WTC11 (cell line): ENCODE results near the gene BRSK2. TPM values are rescaled to one million over a fixed set of nuclear protein-coding genes. Genes with fewer than 3 reads are reported as not detected.

Source experiments
- ATAC-seq: fragments of 200-7000 bp; cut with Tn5 transposase; 2 replicates; pipeline ENCODE4 v1.10.0; 2021; ENCODE audit warnings: mild to moderate bottlenecking, moderate library complexity
- CTCF ChIA-PET: fragments of 300-600 bp; sonication (Branson Sonifier 250); formaldehyde crosslinking; loops from one replicate; lab custom pipeline; 2021; ENCODE audit warnings: antibody characterized with exemption; lab: Charles Lee
- POLR2A ChIA-PET: fragments of 350-600 bp; sonication (Branson Sonifier 250); formaldehyde crosslinking; loops from one replicate; lab custom pipeline; 2021; ENCODE audit warnings: antibody characterized with exemption; lab: Charles Lee
- DNase-seq: peaks from one replicate; pipeline ENCODE4 v3.0.0; 2021; ENCODE audit warnings: low spot score
- H3K27ac Mint-ChIP-seq: 2 replicates; pipeline ENCODE4 v1.8.0; 2021; ENCODE audit warnings: mixed read lengths
- H3K27me3 Mint-ChIP-seq: 2 replicates; pipeline ENCODE4 v1.8.0; 2021; ENCODE audit warnings: low read depth, mild to moderate bottlenecking, moderate library complexity, mixed read lengths
- H3K36me3 Mint-ChIP-seq: 2 replicates; pipeline ENCODE4 v1.8.0; 2021; ENCODE audit warnings: mixed read lengths
- H3K4me1 Mint-ChIP-seq: 2 replicates; pipeline ENCODE4 v1.8.0; 2022; ENCODE audit warnings: mixed read lengths
- H3K4me3 Mint-ChIP-seq: 2 replicates; pipeline ENCODE4 v1.8.0; 2021; ENCODE audit warnings: mild to moderate bottlenecking, moderate library complexity, mixed read lengths
- H3K9me3 Mint-ChIP-seq: 2 replicates; pipeline ENCODE4 v1.8.0; 2021; ENCODE audit warnings: mixed read lengths
- EMX1 ChIP-seq: fragments of 250-450 bp; sonication (Bioruptor Pico); IDR thresholded peaks from 2 replicates; pipeline ENCODE4 v1.8.0; 2021; ENCODE audit warnings: mild to moderate bottlenecking
- ETV6 ChIP-seq: sonication (generic); formaldehyde crosslinking; IDR thresholded peaks from 2 replicates; pipeline ENCODE4 v1.8.1; 2022; ENCODE audit warnings: mild to moderate bottlenecking, missing genetic modification reagents
- FOXP1 ChIP-seq: sonication (generic); formaldehyde crosslinking; IDR thresholded peaks from 2 replicates; pipeline ENCODE4 v1.8.0; 2022; ENCODE audit warnings: missing genetic modification reagents, mild to moderate bottlenecking, moderate library complexity, borderline replicate concordance
- GTF2I ChIP-seq: fragments of 250-450 bp; sonication (Bioruptor Pico); conservative IDR thresholded peaks from 2 replicates; pipeline ENCODE4 v1.4.0; 2021; ENCODE audit warnings: mild to moderate bottlenecking
- IRF2 ChIP-seq: sonication (generic); formaldehyde crosslinking; IDR thresholded peaks from 2 replicates; pipeline ENCODE4 v1.8.0; 2022; ENCODE audit warnings: low read depth, missing genetic modification reagents, borderline replicate concordance
- KAT7 ChIP-seq: sonication (generic); formaldehyde crosslinking; IDR thresholded peaks from 2 replicates; pipeline ENCODE4 v1.8.1; 2023; ENCODE audit warnings: missing genetic modification reagents, mild to moderate bottlenecking, borderline replicate concordance
- MXD4 ChIP-seq: fragments of 250-450 bp; sonication (Bioruptor Pico); IDR thresholded peaks from 2 replicates; pipeline ENCODE4 v1.8.0; 2021; ENCODE audit warnings: mild to moderate bottlenecking, moderate library complexity, borderline replicate concordance
- NFATC4 ChIP-seq: fragments of 250-450 bp; sonication (Bioruptor Pico); IDR thresholded peaks from 2 replicates; pipeline ENCODE4 v1.9.0; 2021; ENCODE audit warnings: mild to moderate bottlenecking
- NFYB ChIP-seq: sonication (generic); formaldehyde crosslinking; conservative IDR thresholded peaks from 2 replicates; pipeline ENCODE4 v1.8.0; 2022; ENCODE audit warnings: low read depth, missing genetic modification reagents
- SP1 ChIP-seq: sonication (generic); formaldehyde crosslinking; conservative IDR thresholded peaks from 2 replicates; pipeline ENCODE4 v1.8.1; 2022; ENCODE audit warnings: missing genetic modification reagents
- TCF7 ChIP-seq: sonication (generic); formaldehyde crosslinking; IDR thresholded peaks from 2 replicates; pipeline ENCODE4 v1.8.0; 2022; ENCODE audit warnings: mild to moderate bottlenecking, low read depth, missing genetic modification reagents, moderate library complexity
- USF1 ChIP-seq: sonication (generic); formaldehyde crosslinking; IDR thresholded peaks from 2 replicates; pipeline ENCODE4 v1.8.0; 2022; ENCODE audit warnings: mild to moderate bottlenecking, missing genetic modification reagents
- ZNF121 ChIP-seq: sonication (generic); formaldehyde crosslinking; IDR thresholded peaks from 2 replicates; pipeline ENCODE4 v1.8.0; 2023; ENCODE audit warnings: missing genetic modification reagents
- ZNF138 ChIP-seq: sonication (generic); formaldehyde crosslinking; conservative IDR thresholded peaks from 2 replicates; pipeline ENCODE4 v1.8.1; 2022; ENCODE audit warnings: mild to moderate bottlenecking, moderate library complexity, missing genetic modification reagents
- ZNF232 ChIP-seq: sonication (generic); formaldehyde crosslinking; IDR thresholded peaks from 2 replicates; pipeline ENCODE4 v1.8.0; 2022; ENCODE audit warnings: mild to moderate bottlenecking, missing genetic modification reagents
- ZNF416 ChIP-seq: fragments of 250-450 bp; sonication (Bioruptor Pico); IDR thresholded peaks from 2 replicates; pipeline ENCODE4 v1.9.0; 2021; ENCODE audit warnings: mild to moderate bottlenecking, inconsistent platforms
- ZNF532 ChIP-seq: fragments of 250-450 bp; sonication (Bioruptor Pico); IDR thresholded peaks from 2 replicates; pipeline ENCODE4 v1.9.0; 2021; ENCODE audit warnings: mild to moderate bottlenecking, borderline replicate concordance
- ZNF671 ChIP-seq: fragments of 250-450 bp; sonication (Bioruptor Pico); IDR thresholded peaks from 2 replicates; pipeline ENCODE4 v1.8.0; 2021; ENCODE audit warnings: mild to moderate bottlenecking
- total RNA-seq: library from RNA; stranded (reverse); gene quantifications from 3 replicates; pipeline ENCODE4 v1.2.3, GENCODE V29; 2021
- TF ChIP-seq, protein P1 (sequence below): sonication (generic); formaldehyde crosslinking; IDR thresholded peaks from 2 replicates; pipeline ENCODE4 v1.8.0; 2022; ENCODE audit warnings: missing genetic modification reagents
- TF ChIP-seq, protein P2 (sequence below): fragments of 250-450 bp; sonication (Bioruptor Pico); IDR thresholded peaks from 2 replicates; pipeline ENCODE4 v2.1.2; 2022; ENCODE audit warnings: mild to moderate bottlenecking, moderate library complexity
- TF ChIP-seq, protein P3 (sequence below): sonication (generic); formaldehyde crosslinking; IDR thresholded peaks from 2 replicates; pipeline ENCODE4 v1.8.0; 2023; ENCODE audit warnings: mild to moderate bottlenecking, missing genetic modification reagents
- TF ChIP-seq, protein P4 (sequence below): sonication (generic); formaldehyde crosslinking; conservative IDR thresholded peaks from 2 replicates; pipeline ENCODE4 v1.8.1; 2022; ENCODE audit warnings: mild to moderate bottlenecking, missing genetic modification reagents

The BRSK2 gene
- total RNA-seq, 1 experiment from 2014 or later, result 34.5 TPM

GRCh38 chr11:1503708-1504104, 114.0 kb downstream of the BRSK2 start:
- peaks cover 10% of the 10 kb centered on the region for H3K36me3 Mint-ChIP-seq
- no peaks in the 10 kb centered on the region; the same call in 1 of the 2 replicates for H3K27me3 Mint-ChIP-seq
- H3K4me1 Mint-ChIP-seq, result peaks cover 4% of the 10 kb centered on the region
- H3K4me3 Mint-ChIP-seq, result no peak overlapping the region
- no peak for ATAC-seq
- no peak for TF ChIP-seq ZNF138 (CRISPR knock-in tag)
- TF ChIP-seq SP1 (CRISPR knock-in tag), result no peak
- TF ChIP-seq, protein P1, sequence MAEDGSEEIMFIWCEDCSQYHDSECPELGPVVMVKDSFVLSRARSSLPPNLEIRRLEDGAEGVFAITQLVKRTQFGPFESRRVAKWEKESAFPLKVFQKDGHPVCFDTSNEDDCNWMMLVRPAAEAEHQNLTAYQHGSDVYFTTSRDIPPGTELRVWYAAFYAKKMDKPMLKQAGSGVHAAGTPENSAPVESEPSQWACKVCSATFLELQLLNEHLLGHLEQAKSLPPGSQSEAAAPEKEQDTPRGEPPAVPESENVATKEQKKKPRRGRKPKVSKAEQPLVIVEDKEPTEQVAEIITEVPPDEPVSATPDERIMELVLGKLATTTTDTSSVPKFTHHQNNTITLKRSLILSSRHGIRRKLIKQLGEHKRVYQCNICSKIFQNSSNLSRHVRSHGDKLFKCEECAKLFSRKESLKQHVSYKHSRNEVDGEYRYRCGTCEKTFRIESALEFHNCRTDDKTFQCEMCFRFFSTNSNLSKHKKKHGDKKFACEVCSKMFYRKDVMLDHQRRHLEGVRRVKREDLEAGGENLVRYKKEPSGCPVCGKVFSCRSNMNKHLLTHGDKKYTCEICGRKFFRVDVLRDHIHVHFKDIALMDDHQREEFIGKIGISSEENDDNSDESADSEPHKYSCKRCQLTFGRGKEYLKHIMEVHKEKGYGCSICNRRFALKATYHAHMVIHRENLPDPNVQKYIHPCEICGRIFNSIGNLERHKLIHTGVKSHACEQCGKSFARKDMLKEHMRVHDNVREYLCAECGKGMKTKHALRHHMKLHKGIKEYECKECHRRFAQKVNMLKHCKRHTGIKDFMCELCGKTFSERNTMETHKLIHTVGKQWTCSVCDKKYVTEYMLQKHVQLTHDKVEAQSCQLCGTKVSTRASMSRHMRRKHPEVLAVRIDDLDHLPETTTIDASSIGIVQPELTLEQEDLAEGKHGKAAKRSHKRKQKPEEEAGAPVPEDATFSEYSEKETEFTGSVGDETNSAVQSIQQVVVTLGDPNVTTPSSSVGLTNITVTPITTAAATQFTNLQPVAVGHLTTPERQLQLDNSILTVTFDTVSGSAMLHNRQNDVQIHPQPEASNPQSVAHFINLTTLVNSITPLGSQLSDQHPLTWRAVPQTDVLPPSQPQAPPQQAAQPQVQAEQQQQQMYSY (CRISPR knock-in tag), result no peak
- TF ChIP-seq ZNF532 (CRISPR knock-in tag), result no peak
- TF ChIP-seq EMX1 (CRISPR knock-in tag), result no peak
- TF ChIP-seq ETV6, result no peak
- TF ChIP-seq, protein P2, sequence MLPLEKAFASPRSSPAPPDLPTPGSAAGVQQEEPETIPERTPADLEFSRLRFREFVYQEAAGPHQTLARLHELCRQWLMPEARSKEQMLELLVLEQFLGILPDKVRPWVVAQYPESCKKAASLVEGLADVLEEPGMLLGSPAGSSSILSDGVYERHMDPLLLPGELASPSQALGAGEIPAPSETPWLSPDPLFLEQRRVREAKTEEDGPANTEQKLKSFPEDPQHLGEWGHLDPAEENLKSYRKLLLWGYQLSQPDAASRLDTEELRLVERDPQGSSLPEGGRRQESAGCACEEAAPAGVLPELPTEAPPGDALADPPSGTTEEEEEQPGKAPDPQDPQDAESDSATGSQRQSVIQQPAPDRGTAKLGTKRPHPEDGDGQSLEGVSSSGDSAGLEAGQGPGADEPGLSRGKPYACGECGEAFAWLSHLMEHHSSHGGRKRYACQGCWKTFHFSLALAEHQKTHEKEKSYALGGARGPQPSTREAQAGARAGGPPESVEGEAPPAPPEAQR (CRISPR knock-in tag), result no peak
- TF ChIP-seq ZNF232 (CRISPR knock-in tag), result no peak
- TF ChIP-seq USF1, result no peak
- no peak for TF ChIP-seq NFATC4 (CRISPR knock-in tag)
- TF ChIP-seq NFYB (CRISPR knock-in tag), result no peak
- TF ChIP-seq FOXP1 (CRISPR knock-in tag), result no peak
- TF ChIP-seq GTF2I (CRISPR knock-in tag), result no peak
- no peak for TF ChIP-seq TCF7 (CRISPR knock-in tag)
- TF ChIP-seq ZNF416 (CRISPR knock-in tag), result no peak
- ChIA-PET POLR2A (no interaction called here), CTCF (interaction anchor here (0.7 to 1.4 kb wide), 3 partner anchors 22 to 149 kb away, joined by 3 to 7 read pairs (median 4); no protein-coding TSS in a partner anchor)
- peaks cover 9% of the 10 kb centered on the region for H3K9me3 Mint-ChIP-seq
- DNase-seq, result no peak
- no peak overlapping the region for H3K27ac Mint-ChIP-seq

GRCh38 chr11:1504138-1504537, 114.4 kb downstream of the BRSK2 start:
- peaks cover 5% of the 10 kb centered on the region for H3K9me3 Mint-ChIP-seq
- ATAC-seq (no peak), DNase-seq (no peak)
- POLR2A ChIA-PET, result no interaction called here
- no peaks in the 10 kb centered on the region for H3K27me3 Mint-ChIP-seq
- peaks cover 4% of the 10 kb centered on the region for H3K4me1 Mint-ChIP-seq
- peaks cover 6% of the 10 kb centered on the region for H3K36me3 Mint-ChIP-seq
- H3K27ac Mint-ChIP-seq, result no peak overlapping the region
- no peak overlapping the region for H3K4me3 Mint-ChIP-seq
- CTCF ChIA-PET, result interaction anchor here (0.7 to 1.7 kb wide), 4 partner anchors 18 to 149 kb away, joined by 3 to 8 read pairs (median 6); partner anchors contain the start of gene MOB2
- TF ChIP-seq ZNF671 (CRISPR knock-in tag) (no peak), KAT7 (CRISPR knock-in tag) (no peak), ZNF121 (CRISPR knock-in tag) (no peak), ZNF138 (CRISPR knock-in tag) (no peak), IRF2 (CRISPR knock-in tag) (no peak), GTF2I (CRISPR knock-in tag) (no peak), MXD4 (no peak)
- TF ChIP-seq, protein P3, sequence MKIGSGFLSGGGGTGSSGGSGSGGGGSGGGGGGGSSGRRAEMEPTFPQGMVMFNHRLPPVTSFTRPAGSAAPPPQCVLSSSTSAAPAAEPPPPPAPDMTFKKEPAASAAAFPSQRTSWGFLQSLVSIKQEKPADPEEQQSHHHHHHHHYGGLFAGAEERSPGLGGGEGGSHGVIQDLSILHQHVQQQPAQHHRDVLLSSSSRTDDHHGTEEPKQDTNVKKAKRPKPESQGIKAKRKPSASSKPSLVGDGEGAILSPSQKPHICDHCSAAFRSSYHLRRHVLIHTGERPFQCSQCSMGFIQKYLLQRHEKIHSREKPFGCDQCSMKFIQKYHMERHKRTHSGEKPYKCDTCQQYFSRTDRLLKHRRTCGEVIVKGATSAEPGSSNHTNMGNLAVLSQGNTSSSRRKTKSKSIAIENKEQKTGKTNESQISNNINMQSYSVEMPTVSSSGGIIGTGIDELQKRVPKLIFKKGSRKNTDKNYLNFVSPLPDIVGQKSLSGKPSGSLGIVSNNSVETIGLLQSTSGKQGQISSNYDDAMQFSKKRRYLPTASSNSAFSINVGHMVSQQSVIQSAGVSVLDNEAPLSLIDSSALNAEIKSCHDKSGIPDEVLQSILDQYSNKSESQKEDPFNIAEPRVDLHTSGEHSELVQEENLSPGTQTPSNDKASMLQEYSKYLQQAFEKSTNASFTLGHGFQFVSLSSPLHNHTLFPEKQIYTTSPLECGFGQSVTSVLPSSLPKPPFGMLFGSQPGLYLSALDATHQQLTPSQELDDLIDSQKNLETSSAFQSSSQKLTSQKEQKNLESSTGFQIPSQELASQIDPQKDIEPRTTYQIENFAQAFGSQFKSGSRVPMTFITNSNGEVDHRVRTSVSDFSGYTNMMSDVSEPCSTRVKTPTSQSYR (CRISPR knock-in tag), result no peak
- TF ChIP-seq, protein P4, sequence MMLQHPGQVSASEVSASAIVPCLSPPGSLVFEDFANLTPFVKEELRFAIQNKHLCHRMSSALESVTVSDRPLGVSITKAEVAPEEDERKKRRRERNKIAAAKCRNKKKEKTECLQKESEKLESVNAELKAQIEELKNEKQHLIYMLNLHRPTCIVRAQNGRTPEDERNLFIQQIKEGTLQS (CRISPR knock-in tag), result no peak
